Transverse colon (tissue), 4 donors: ENCODE results near the gene AATK. TPM values are rescaled to one million over a fixed set of nuclear protein-coding genes. Genes with fewer than 3 reads are reported as not detected.

ENCODE experiments used
- DNase-seq: peaks from one replicate; pipeline ENCODE4 v3.0.0-alpha.2; 2019
- H3K27ac ChIP-seq, 4 donors: fragments of 200-600 bp; sonication (generic); 2 replicates each; pipeline ENCODE4 v1.5.1; 2016 to 2018; ENCODE audit warnings: inconsistent platforms in 4 of 4
- H3K27me3 ChIP-seq: fragments of 200-600 bp; sonication (generic); 2 replicates; pipeline ENCODE4 v1.5.1; 2017; ENCODE audit warnings: inconsistent platforms
- H3K36me3 ChIP-seq, 4 donors: fragments of 200-600 bp; sonication (generic); 2 replicates each; pipeline ENCODE4 v1.5.1; 2017 to 2019; ENCODE audit warnings: inconsistent platforms in 4 of 4
- H3K4me1 ChIP-seq, 4 donors: fragments of 200-600 bp; sonication (generic); 2 replicates each; pipeline ENCODE4 v1.5.1; 2017 to 2020; ENCODE audit warnings: inconsistent platforms in 4 of 4
- H3K4me3 ChIP-seq, 4 donors: fragments of 200-600 bp; sonication (generic); 1 replicate in 1 of 4; 2 replicates in 3 of 4; pipeline versions ENCODE4 v1.5.1 to v1.6.1; 2017 to 2019; ENCODE audit warnings: inconsistent platforms in 4 of 4
- H3K9me3 ChIP-seq, 2 donors: fragments of 200-600 bp; sonication (generic); 2 replicates each; pipeline ENCODE4 v1.5.1; 2017 to 2019; ENCODE audit warnings: inconsistent platforms in 2 of 2
- CTCF ChIP-seq, 5 experiments: fragments of 200-600 bp in 3 of 5; fragments of 450-650 bp in 2 of 5; sonication (generic) in 3 of 5; IDR thresholded peaks; 1 replicate in 2 of 5; 2 replicates in 3 of 5; pipeline ENCODE4 v1.5.1; 2016 to 2017; ENCODE audit warnings: antibody characterized with exemption in 5 of 5, inconsistent platforms in 3 of 5, mild to moderate bottlenecking in 2 of 5, moderate library complexity in 1 of 5
- EP300 ChIP-seq: sonication (generic); formaldehyde crosslinking; IDR thresholded peaks from one replicate; pipeline ENCODE4 v1.6.1; 2017; ENCODE audit warnings: antibody characterized with exemption, low read depth
- POLR2A ChIP-seq: fragments of 450-650 bp; IDR thresholded peaks from one replicate; pipeline ENCODE4 v1.6.1; 2016; ENCODE audit warnings: antibody characterized with exemption, mild to moderate bottlenecking, moderate library complexity
- POLR2AphosphoS5 ChIP-seq, 3 donors: sonication (generic); formaldehyde crosslinking; IDR thresholded peaks; one replicate each; pipeline ENCODE4 v1.6.1; 2016; ENCODE audit warnings: antibody characterized with exemption in 3 of 3
- WGBS, 2 donors: methylation state at CpG; one replicate each; pipeline ENCODE4 v1.1.5; 2018; ENCODE audit warnings: low coverage in 1 of 2; 5-methylcytosine and 5-hydroxymethylcytosine counted together
- in situ Hi-C, 4 donors: fragments of 200-750 bp; cut with MboI; loops; one replicate each; pipeline versions ENCODE4 v1.15.0 to v1.15.1; 2017; ENCODE audit warnings: low sequenced_read_pairs in 3 of 4, low pct_ligation_motif_present in 1 of 4, low pct_unique_long_range_greater_than_20kb in 1 of 4
- intact Hi-C: fragments of 100-400 bp; cut with DNase I; formaldehyde crosslinking; loops from one replicate; pipeline ENCODE4 v1.15.1; 2023; ENCODE audit warnings: low total_unique reads
- small RNA-seq, 4 donors: library from RNA; depleted of rRNA; stranded (forward); fragments of <200 nt; gene quantifications; one replicate each; pipeline ENCODE3, GENCODE V24; 2016
- total RNA-seq, 4 donors: library from RNA; depleted of rRNA; stranded (reverse); fragments of >200 nt; gene quantifications; one replicate each; pipeline ENCODE4 v1.1.0, GENCODE V29; 2016

AATK gene
- total RNA-seq, 4 donors from 2014 or later = 1.7 to 21.3 (median 8.6) TPM

GRCh38 chr17:81068411-81069134 lies 97.4 kb downstream of the AATK start:
- 91% methylated on average over 26 of the region's 26 CpGs; no CpG with 5 or more reads in 1 of the 2 donors for WGBS, 2 donors
- TF ChIP-seq CTCF (IDR thresholded peaks at IDR 0.05) = no peak
- TF ChIP-seq POLR2AphosphoS5 (IDR thresholded peaks at IDR 0.05) = no peak
- TF ChIP-seq POLR2A = no peak
- TF ChIP-seq EP300 = no peak
- intact Hi-C loops = no loop called here
- Histone ChIP-seq H3K27ac (no peak overlapping the region), H3K4me1 (peaks cover 5 to 39% (median 33%) of the 10 kb centered on the region in 4 donors), H3K4me3 (no peak overlapping the region), H3K9me3 (no peaks in the 10 kb centered on the region), H3K36me3 (no peaks in the 10 kb centered on the region), H3K27me3 (no peaks in the 10 kb centered on the region)
- in situ Hi-C loops = no loop called here
- no peak for DNase-seq

- Histone ChIP-seq H3K4me1 (peaks cover 7 to 38% (median 35%) of the 10 kb centered on the region in 4 donors), H3K9me3 (no peaks in the 10 kb centered on the region), H3K27ac (no peak overlapping the region), H3K27me3 (no peaks in the 10 kb centered on the region), H3K36me3 (no peaks in the 10 kb centered on the region), H3K4me3 (no peak overlapping the region)
- DNase-seq = no peak
- intact Hi-C loops = no loop called here
- 90% methylated on average over 19 of the region's 20 CpGs; no CpG with 5 or more reads in 1 of the 2 donors for WGBS, 2 donors
- in situ Hi-C loops = no loop called here
- TF ChIP-seq POLR2AphosphoS5 (IDR thresholded peaks at IDR 0.05) = no peak
- no peak for TF ChIP-seq EP300
- TF ChIP-seq CTCF (IDR thresholded peaks at IDR 0.05) = no peak
- TF ChIP-seq POLR2A = no peak
Observed at GRCh38 chr17:81067391-81067811, 98.6 kb downstream of the AATK start.

Small RNA genes lying within 50 kb of the gene (small RNA-seq; reads per million reads assigned to genes)
- gene MIR1250 (0 reads per million in 4 donors), gene MIR3065 (5.5 to 34.4 (median 18.3) reads per million in 4 donors), gene MIR657 (0 reads per million in 4 donors)

Other genes with a start within 250 kb of the AATK start
- gene CHMP6, start 174.4 kb downstream of the AATK start, total RNA-seq = 100 to 1,000 TPM in 1 of 4 donors, 10 to 100 TPM in 3; 38.6 to 107 (median 41.7) TPM
- gene BAIAP2, start 131.1 kb downstream of the AATK start, total RNA-seq = 10 to 100 TPM; 11.7 to 62.1 (median 39.6) TPM
- gene PVALEF, start 714 bp downstream of the AATK start, total RNA-seq = not detected
- gene CEP131, start 56.7 kb upstream of the AATK start, total RNA-seq = 10 to 100 TPM in 1 of 4 donors, 1 to 10 TPM in 3; 5.7 to 21.3 (median 6.8) TPM
- 100 to 1,000 TPM in 2 of 4 donors, 10 to 100 TPM in 2; 61.2 to 336 (median 121) TPM for gene TEPSIN, start 72.8 kb upstream of the AATK start, total RNA-seq
- gene NDUFAF8, start 73.1 kb upstream of the AATK start, total RNA-seq = 10 to 100 TPM in 3 of 4 donors, not detected in 1; 22.3 to 35.4 (median 29.9) TPM
- 100 to 1,000 TPM in 2 of 4 donors, 10 to 100 TPM in 2; 94.9 to 113 (median 98.9) TPM for gene SLC38A10, start 129.1 kb upstream of the AATK start, total RNA-seq
- gene BAHCC1, start 229.2 kb upstream of the AATK start, total RNA-seq = 100 to 1,000 TPM in 1 of 4 donors, 10 to 100 TPM in 2, 1 to 10 TPM in 1; 8.7 to 133 (median 12.4) TPM